Activated CD4-positive, alpha-beta memory T cell treated with anti-CD3 and anti-CD28 coated beads, Interleukin-2, amount 10 ng/mL, durations not matched to agents 7 days and 5 days (primary cell): ENCODE measurements around the gene CDYL. TPM values are rescaled to one million over a fixed set of nuclear protein-coding genes. Genes with fewer than 3 reads are reported as not detected.

Experiments used
- CTCF ChIA-PET: fragments of 350-600 bp; sonication (Branson Sonifier 250); formaldehyde crosslinking; loops from one replicate; lab custom pipeline; 2021; ENCODE audit warnings: antibody characterized with exemption, inconsistent platforms; lab: Charles Lee
- POLR2A ChIA-PET: fragments of 350-600 bp; sonication (Branson Sonifier 250); formaldehyde crosslinking; loops from one replicate; lab custom pipeline; 2021; ENCODE audit warnings: antibody characterized with exemption; lab: Charles Lee
- DNase-seq: peaks from one replicate; pipeline ENCODE4 v3.0.0-alpha.2; 2020
- H3K27ac Mint-ChIP-seq: one replicate; pipeline ENCODE4 v1.8.0; 2021; ENCODE audit warnings: mild to moderate bottlenecking, mixed read lengths
- H3K27me3 Mint-ChIP-seq: one replicate; pipeline ENCODE4 v1.8.0; 2021; ENCODE audit warnings: mixed read lengths
- H3K36me3 Mint-ChIP-seq: one replicate; pipeline ENCODE4 v1.8.0; 2021; ENCODE audit warnings: low read depth, mixed read lengths
- H3K4me1 Mint-ChIP-seq: one replicate; pipeline ENCODE4 v1.8.0; 2021; ENCODE audit warnings: mixed read lengths
- H3K4me3 Mint-ChIP-seq: one replicate; pipeline ENCODE4 v1.8.0; 2021; ENCODE audit warnings: mild to moderate bottlenecking, mixed read lengths
- H3K9me3 Mint-ChIP-seq: one replicate; pipeline ENCODE4 v1.8.0; 2021; ENCODE audit warnings: mixed read lengths
- total RNA-seq, 2 experiments: library from RNA; stranded (reverse); gene quantifications; one replicate each; pipeline ENCODE4 v1.2.3, GENCODE V29; 2021

CDYL gene
- total RNA-seq, 2 experiments from 2014 or later = 27.5 to 30.5 TPM

- Mint-ChIP-seq H3K27me3 (peaks cover 1% of the 10 kb centered on the region), H3K36me3 (no peaks in the 10 kb centered on the region), H3K4me1 (peaks cover 52% of the 10 kb centered on the region), H3K9me3 (no peaks in the 10 kb centered on the region), H3K4me3 (no peak overlapping the region), H3K27ac (no peak overlapping the region)
- POLR2A ChIA-PET = no interaction called here
- no peak for DNase-seq
- CTCF ChIA-PET = interaction anchor here (1.5 kb wide), 1 partner anchor 13 kb away, joined by 3 read pairs; no protein-coding TSS in a partner anchor
Measured at GRCh38 chr6:4932228-4932903, 156.2 kb downstream of the CDYL start.

DNA sequence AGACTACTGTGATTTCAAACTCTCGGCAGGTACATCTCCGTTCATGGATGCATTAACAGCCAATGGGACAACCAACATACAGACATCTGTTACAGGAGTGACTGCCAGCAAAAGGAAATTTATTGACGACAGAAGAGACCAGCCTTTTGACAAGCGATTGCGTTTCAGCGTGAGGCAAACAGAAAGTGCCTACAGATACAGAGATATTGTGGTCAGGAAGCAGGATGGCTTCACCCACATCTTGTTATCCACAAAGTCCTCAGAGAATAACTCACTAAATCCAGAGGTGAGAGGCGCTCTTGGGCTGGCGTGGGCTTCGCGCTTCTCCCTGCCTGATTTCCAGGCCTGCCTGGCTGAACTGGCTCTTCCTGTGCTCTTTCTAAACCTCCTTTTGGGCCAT, 159.3 kb downstream of the CDYL start:
- CTCF ChIA-PET = interaction anchor here (1.4 to 1.6 kb wide), 2 partner anchors 159 to 725 kb away, joined by 3 read pairs; partner anchors contain the start of gene CDYL
- POLR2A ChIA-PET = no interaction called here
- Mint-ChIP-seq H3K4me1 (peaks cover 44% of the 10 kb centered on the region), H3K27me3 (peaks cover 1% of the 10 kb centered on the region), H3K9me3 (no peaks in the 10 kb centered on the region), H3K36me3 (no peaks in the 10 kb centered on the region), H3K27ac (peak overlapping the region; percentile 30), H3K4me3 (no peak overlapping the region)
- peak; percentile 50 for DNase-seq

DNA sequence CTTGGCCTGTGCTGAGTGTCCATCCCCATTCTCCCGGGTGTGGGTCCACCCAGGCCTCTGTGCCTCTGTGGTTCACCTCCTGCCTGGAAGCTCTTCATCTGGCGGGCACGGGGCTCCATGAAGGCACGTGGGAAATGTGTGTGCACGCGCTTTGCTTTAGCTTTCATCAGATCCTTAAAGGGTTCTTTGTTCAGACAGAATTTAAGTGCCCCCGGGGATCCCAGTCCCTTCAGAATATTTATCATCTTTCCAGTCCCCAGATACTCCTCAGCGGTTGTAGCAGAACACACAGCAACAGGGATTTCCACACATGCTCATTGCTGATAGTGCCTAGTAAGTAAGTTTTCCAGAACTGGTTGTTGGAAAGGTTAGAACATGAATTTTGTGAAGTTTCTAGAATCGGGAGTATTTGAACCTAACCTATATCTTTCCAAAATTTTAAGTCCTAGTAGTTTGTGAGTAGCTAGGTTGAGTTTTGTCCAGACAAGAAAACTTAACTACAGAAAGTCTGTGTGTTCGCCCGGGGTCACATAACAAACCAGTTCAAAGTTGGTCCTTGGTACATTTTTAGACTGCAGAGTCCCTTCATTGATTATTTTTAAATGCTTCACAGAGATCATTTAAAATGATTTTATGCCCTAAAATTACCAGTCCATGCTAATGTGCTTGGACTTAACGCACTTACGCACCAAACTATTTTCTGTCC, 159.9 kb downstream of the CDYL start:
- H3K9me3 Mint-ChIP-seq = no peaks in the 10 kb centered on the region
- H3K4me1 Mint-ChIP-seq = peaks cover 51% of the 10 kb centered on the region
- H3K27ac Mint-ChIP-seq = no peak overlapping the region
- peaks cover 1% of the 10 kb centered on the region for H3K27me3 Mint-ChIP-seq
- DNase-seq = no peak
- no peak overlapping the region for H3K4me3 Mint-ChIP-seq
- POLR2A ChIA-PET = no interaction called here
- CTCF ChIA-PET = interaction anchor here (0.6 to 1.6 kb wide), 3 partner anchors 120 to 726 kb away, joined by 3 read pairs; partner anchors contain the start of gene CDYL
- no peaks in the 10 kb centered on the region for H3K36me3 Mint-ChIP-seq

- no peak overlapping the region for H3K27ac Mint-ChIP-seq
- no peaks in the 10 kb centered on the region for H3K36me3 Mint-ChIP-seq
- H3K4me3 Mint-ChIP-seq = no peak overlapping the region
- CTCF ChIA-PET = no interaction called here
- POLR2A ChIA-PET = no interaction called here
- peaks cover 1% of the 10 kb centered on the region for H3K27me3 Mint-ChIP-seq
- no peak for DNase-seq
- H3K9me3 Mint-ChIP-seq = no peaks in the 10 kb centered on the region
- peaks cover 55% of the 10 kb centered on the region for H3K4me1 Mint-ChIP-seq
Measured at GRCh38 chr6:4936681-4937041, 160.5 kb downstream of the CDYL start.

- H3K4me1 Mint-ChIP-seq = peaks cover 62% of the 10 kb centered on the region
- no peak for DNase-seq
- ChIA-PET CTCF (interaction anchor here (0.6 kb wide), 1 partner anchor 58 kb away, joined by 3 read pairs; no protein-coding TSS in a partner anchor), POLR2A (no interaction called here)
- no peak overlapping the region for H3K4me3 Mint-ChIP-seq
- no peaks in the 10 kb centered on the region for H3K9me3 Mint-ChIP-seq
- no peak overlapping the region for H3K27ac Mint-ChIP-seq
- peaks cover 1% of the 10 kb centered on the region for H3K27me3 Mint-ChIP-seq
- H3K36me3 Mint-ChIP-seq = no peaks in the 10 kb centered on the region
Measured at GRCh38 chr6:4937414-4937813, 161.2 kb downstream of the CDYL start.

DNA sequence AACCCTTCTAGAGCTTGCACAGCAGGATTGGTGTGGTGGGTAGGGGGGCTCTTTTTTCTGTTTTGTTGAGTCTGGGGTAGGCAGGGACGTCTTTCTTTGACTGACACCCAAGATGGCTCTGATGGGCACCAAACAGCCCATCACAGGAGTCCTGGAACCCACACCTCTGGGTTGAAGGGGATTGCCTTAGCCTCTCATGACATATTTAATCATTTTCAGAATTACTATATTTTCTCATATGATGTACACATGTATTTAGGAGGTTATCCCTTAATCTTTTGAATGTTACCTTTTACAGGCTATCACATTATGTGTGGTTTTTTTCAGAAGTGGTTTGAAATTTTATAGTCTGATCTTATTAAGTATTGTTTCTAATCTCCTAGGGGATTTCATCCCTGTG, 163.0 kb downstream of the CDYL start:
- POLR2A ChIA-PET = no interaction called here
- Mint-ChIP-seq H3K27ac (no peak overlapping the region), H3K4me3 (no peak overlapping the region), H3K27me3 (peaks cover 1% of the 10 kb centered on the region), H3K36me3 (no peaks in the 10 kb centered on the region), H3K9me3 (no peaks in the 10 kb centered on the region), H3K4me1 (peaks cover 67% of the 10 kb centered on the region)
- CTCF ChIA-PET = no interaction called here
- no peak for DNase-seq

GRCh38 chr6:4940416-4940815, 164.2 kb downstream of the CDYL start:
- Mint-ChIP-seq H3K4me3 (no peak overlapping the region), H3K9me3 (no peaks in the 10 kb centered on the region), H3K4me1 (peaks cover 56% of the 10 kb centered on the region), H3K27ac (no peak overlapping the region), H3K36me3 (peaks cover 6% of the 10 kb centered on the region), H3K27me3 (no peaks in the 10 kb centered on the region)
- no peak for DNase-seq
- ChIA-PET CTCF (interaction anchor here (1.5 kb wide), 1 partner anchor 15 kb away, joined by 4 read pairs; no protein-coding TSS in a partner anchor), POLR2A (no interaction called here)

- peaks cover 42% of the 10 kb centered on the region for H3K4me1 Mint-ChIP-seq
- H3K36me3 Mint-ChIP-seq = peaks cover 8% of the 10 kb centered on the region
- CTCF ChIA-PET = no interaction called here
- peak overlapping the region; percentile 72 for H3K27ac Mint-ChIP-seq
- H3K27me3 Mint-ChIP-seq = no peaks in the 10 kb centered on the region
- no peak overlapping the region for H3K4me3 Mint-ChIP-seq
- peak; percentile 62 for DNase-seq
- POLR2A ChIA-PET = interaction anchor here (1.6 to 2.1 kb wide), 3 partner anchors 35 to 883 kb away, joined by 3 to 8 read pairs (median 7); partner anchors contain the start of gene CDYL
- no peaks in the 10 kb centered on the region for H3K9me3 Mint-ChIP-seq
Measured at GRCh38 chr6:4941782-4942672, 165.8 kb downstream of the CDYL start.

- ChIA-PET POLR2A (interaction anchor here (1.6 to 2.1 kb wide), 3 partner anchors 36 to 884 kb away, joined by 3 to 8 read pairs (median 7); partner anchors contain the start of gene CDYL), CTCF (no interaction called here)
- no peaks in the 10 kb centered on the region for H3K9me3 Mint-ChIP-seq
- peak overlapping the region; percentile 72 for H3K27ac Mint-ChIP-seq
- H3K4me3 Mint-ChIP-seq = no peak overlapping the region
- peaks cover 8% of the 10 kb centered on the region for H3K36me3 Mint-ChIP-seq
- H3K27me3 Mint-ChIP-seq = no peaks in the 10 kb centered on the region
- H3K4me1 Mint-ChIP-seq = peaks cover 42% of the 10 kb centered on the region
- peak; percentile 26 for DNase-seq
Measured at GRCh38 chr6:4942673-4943009, 166.4 kb downstream of the CDYL start.

DNA sequence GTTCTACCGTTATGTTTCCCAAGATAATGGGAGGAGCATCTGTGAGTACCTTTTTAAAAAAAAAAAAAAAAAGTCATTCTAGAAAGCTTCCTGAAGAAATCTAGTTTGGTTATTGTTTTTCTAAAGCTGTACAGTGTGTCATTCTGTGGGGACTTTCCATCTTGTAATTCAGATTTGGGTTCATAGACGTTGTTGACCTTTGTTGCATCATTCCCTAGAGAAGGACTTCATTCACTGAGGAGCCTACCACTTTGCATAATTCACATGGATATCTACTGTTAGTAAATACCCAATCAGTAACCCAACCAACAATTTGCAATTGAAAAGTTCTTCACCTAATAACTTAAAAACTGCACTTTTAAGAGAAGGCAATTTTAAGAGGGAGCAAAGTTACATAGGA, 167.5 kb downstream of the CDYL start:
- Mint-ChIP-seq H3K9me3 (no peaks in the 10 kb centered on the region), H3K27me3 (no peaks in the 10 kb centered on the region), H3K27ac (no peak overlapping the region), H3K4me1 (peaks cover 42% of the 10 kb centered on the region), H3K4me3 (no peak overlapping the region), H3K36me3 (peaks cover 8% of the 10 kb centered on the region)
- ChIA-PET POLR2A (no interaction called here), CTCF (interaction anchor here (0.7 kb wide), 1 partner anchor 9 kb away, joined by 3 read pairs; no protein-coding TSS in a partner anchor)
- DNase-seq = no peak

GRCh38 chr6:4944325-4944724, 168.1 kb downstream of the CDYL start:
- H3K4me1 Mint-ChIP-seq = peaks cover 40% of the 10 kb centered on the region
- peaks cover 8% of the 10 kb centered on the region for H3K36me3 Mint-ChIP-seq
- no peaks in the 10 kb centered on the region for H3K9me3 Mint-ChIP-seq
- ChIA-PET POLR2A (no interaction called here), CTCF (interaction anchor here (0.7 kb wide), 1 partner anchor 9 kb away, joined by 3 read pairs; no protein-coding TSS in a partner anchor)
- DNase-seq = no peak
- no peaks in the 10 kb centered on the region for H3K27me3 Mint-ChIP-seq
- H3K27ac Mint-ChIP-seq = no peak overlapping the region
- H3K4me3 Mint-ChIP-seq = no peak overlapping the region

- DNase-seq = no peak
- Mint-ChIP-seq H3K4me3 (no peak overlapping the region), H3K9me3 (no peaks in the 10 kb centered on the region), H3K27ac (no peak overlapping the region), H3K36me3 (peaks cover 13% of the 10 kb centered on the region), H3K27me3 (no peaks in the 10 kb centered on the region), H3K4me1 (peaks cover 23% of the 10 kb centered on the region)
- ChIA-PET POLR2A (no interaction called here), CTCF (no interaction called here)
Measured at GRCh38 chr6:4946521-4946920, 170.3 kb downstream of the CDYL start.
